ENCODE data around the gene RBM45. TPM values are rescaled to one million over a fixed set of nuclear protein-coding genes. Genes with fewer than 3 reads are reported as not detected.
"Not testable (repeated sequence)": the region's sequence is repeated elsewhere in the genome, so short reads cannot be mapped to it uniquely, and the experiment has no call there.

RBM45 gene
- total RNA-seq, 4 donors from 2014 or later, result 13.8 to 28.1 (median 22.8) TPM

DNA sequence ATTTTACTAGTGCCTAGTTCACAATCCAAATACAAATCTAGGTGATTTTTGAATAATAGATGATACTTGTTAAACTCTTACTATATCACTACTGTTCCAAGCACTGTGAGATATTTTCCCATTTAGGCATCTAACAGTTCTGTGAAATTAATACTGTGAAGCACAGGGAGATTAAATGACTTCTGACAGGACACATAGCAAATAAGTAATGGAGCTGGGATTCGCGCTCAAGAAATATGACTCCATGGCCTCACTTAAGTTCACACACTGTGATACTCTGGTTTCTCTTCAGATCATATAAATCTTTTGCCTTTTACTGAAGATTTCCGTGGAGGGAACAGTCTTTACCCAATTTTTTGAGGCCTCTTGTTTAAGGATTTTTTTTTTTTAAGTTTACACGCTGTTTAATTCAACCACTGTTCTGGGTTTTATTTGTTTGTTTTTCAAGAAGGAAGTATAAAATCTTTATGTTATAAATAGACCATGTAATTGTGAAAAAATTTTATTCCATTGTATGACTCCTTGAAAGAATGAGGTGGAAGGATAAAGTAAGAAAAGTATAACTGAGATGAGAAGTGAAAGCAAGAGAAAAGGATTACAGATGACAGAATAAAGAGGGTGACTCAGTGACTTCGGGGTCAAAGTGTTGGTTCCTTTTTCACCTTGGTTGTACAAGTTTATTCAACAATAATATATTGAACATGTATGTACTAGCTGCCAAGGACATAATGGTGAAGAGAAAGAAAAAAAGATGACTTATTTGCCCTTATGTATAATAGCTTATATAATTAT lies 30.2 kb downstream of the RBM45 start:
- Histone ChIP-seq H3K4me1 (no peaks in the 10 kb centered on the region), H3K9me3 (no peaks in the 10 kb centered on the region), H3K4me3 (no peak overlapping the region), H3K36me3 (no peaks in the 10 kb centered on the region), H3K27me3 (no peaks in the 10 kb centered on the region), H3K27ac (no peak overlapping the region)
- no peak for DNase-seq
- no peak for TF ChIP-seq POLR2A (IDR thresholded peaks at IDR 0.05)
- TF ChIP-seq, protein P1, sequence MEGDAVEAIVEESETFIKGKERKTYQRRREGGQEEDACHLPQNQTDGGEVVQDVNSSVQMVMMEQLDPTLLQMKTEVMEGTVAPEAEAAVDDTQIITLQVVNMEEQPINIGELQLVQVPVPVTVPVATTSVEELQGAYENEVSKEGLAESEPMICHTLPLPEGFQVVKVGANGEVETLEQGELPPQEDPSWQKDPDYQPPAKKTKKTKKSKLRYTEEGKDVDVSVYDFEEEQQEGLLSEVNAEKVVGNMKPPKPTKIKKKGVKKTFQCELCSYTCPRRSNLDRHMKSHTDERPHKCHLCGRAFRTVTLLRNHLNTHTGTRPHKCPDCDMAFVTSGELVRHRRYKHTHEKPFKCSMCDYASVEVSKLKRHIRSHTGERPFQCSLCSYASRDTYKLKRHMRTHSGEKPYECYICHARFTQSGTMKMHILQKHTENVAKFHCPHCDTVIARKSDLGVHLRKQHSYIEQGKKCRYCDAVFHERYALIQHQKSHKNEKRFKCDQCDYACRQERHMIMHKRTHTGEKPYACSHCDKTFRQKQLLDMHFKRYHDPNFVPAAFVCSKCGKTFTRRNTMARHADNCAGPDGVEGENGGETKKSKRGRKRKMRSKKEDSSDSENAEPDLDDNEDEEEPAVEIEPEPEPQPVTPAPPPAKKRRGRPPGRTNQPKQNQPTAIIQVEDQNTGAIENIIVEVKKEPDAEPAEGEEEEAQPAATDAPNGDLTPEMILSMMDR (IDR thresholded peaks at IDR 0.05), result no peak

DNA sequence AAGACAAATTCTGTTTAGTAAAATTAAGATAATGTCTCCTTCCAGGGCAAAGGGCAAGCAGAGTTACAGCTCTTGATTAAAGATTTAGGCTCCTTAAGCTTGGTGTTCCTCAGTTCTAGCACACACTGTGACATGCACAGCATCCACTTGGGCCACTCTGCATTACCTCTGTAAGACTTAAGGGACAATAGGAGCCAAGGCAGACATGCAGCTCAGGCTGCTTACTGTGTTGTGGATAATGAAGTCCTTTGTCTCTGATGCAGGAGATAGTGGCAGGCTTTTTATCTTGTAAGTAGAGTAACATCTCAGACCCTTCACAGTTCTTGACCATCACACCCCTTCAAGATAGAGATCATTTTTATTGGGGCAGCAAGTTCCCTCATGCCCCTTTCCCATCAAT lies 31.2 kb downstream of the RBM45 start:
- no peaks in the 10 kb centered on the region for H3K4me1 ChIP-seq
- H3K4me3 ChIP-seq, result no peak overlapping the region
- TF ChIP-seq, protein P1 (IDR thresholded peaks at IDR 0.05), result no peak
- no peak for TF ChIP-seq POLR2A (IDR thresholded peaks at IDR 0.05)
- no peaks in the 10 kb centered on the region for H3K9me3 ChIP-seq
- H3K36me3 ChIP-seq, result no peaks in the 10 kb centered on the region
- no peak overlapping the region for H3K27ac ChIP-seq
- H3K27me3 ChIP-seq, result no peaks in the 10 kb centered on the region
- DNase-seq, result no peak

DNA sequence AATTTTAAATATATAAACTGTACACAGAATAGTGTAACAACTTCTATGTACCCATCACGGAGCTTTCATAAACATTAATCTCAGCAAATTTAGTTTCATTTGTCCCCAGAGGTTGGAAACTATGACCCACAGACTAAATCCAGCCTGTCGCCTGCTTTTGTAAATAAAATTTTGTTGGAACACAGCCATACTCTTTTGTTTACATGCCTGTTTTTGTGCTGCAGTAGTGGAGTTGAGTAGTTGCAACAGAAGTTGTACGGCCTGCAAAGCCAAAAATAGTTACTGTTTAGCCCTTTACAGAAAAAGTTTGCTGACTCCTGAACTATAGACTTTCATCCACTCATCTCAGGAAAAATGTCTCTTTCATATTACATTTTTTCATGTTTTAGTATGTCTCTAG lies 39.8 kb downstream of the RBM45 start:
- no peak for DNase-seq
- Histone ChIP-seq H3K4me1 (peaks cover 0 to 28% (median 0%) of the 10 kb centered on the region in 4 donors), H3K27ac (peak overlapping the region in 1 of 4 donors; percentile 3), H3K27me3 (no peaks in the 10 kb centered on the region), H3K4me3 (no peak overlapping the region), H3K36me3 (no peaks in the 10 kb centered on the region), H3K9me3 (no peaks in the 10 kb centered on the region)
- no peak for TF ChIP-seq POLR2A (IDR thresholded peaks at IDR 0.05)
- TF ChIP-seq, protein P1 (IDR thresholded peaks at IDR 0.05), result no peak

DNA sequence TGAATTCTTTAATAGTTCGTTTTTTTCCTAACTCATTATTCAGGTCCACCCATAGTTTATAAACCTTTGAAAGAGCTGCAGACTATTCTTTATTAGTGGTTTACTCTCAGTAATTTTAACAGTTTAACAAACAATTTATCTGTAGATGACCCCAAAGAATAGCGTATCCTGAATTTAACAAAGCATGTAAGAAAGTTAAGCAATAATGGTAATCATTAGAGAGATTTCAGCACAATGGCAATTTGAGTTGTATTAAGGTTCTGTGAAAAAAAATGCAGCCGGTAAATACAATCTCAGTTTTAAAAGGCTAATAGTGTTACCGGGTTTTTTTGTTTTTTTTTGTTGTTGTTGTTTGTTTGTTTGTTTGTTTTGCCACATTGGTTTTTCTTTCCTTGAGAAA lies 40.3 kb downstream of the RBM45 start:
- Histone ChIP-seq H3K27me3 (no peaks in the 10 kb centered on the region), H3K36me3 (no peaks in the 10 kb centered on the region), H3K4me3 (no peak overlapping the region), H3K4me1 (peaks cover 0 to 28% (median 0%) of the 10 kb centered on the region in 4 donors), H3K9me3 (no peaks in the 10 kb centered on the region), H3K27ac (peak overlapping the region in 1 of 4 donors; percentile 3)
- TF ChIP-seq POLR2A (IDR thresholded peaks at IDR 0.05), result no peak
- TF ChIP-seq, protein P1 (IDR thresholded peaks at IDR 0.05), result no peak
- no peak for DNase-seq

DNA sequence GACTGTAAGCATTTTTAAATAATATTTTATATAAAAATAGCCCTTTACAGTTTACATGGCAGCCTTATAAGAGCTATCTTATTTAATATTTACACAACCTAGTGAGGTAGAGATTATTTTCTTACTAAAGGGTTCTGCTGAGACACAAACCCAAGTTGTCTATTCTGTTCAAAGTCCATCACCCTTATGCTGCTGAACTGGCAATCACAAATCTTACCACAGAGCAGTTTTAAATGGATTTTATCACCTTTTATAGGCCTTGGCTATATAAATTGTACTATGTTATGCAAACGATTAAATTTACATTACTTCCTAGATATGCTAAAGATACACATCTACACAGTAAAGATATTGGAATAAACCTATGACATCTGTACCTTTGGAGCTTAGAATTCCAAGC lies 40.7 kb downstream of the RBM45 start:
- no peak for DNase-seq
- no peak overlapping the region for H3K27ac ChIP-seq
- no peak for TF ChIP-seq POLR2A (IDR thresholded peaks at IDR 0.05)
- TF ChIP-seq, protein P1 (IDR thresholded peaks at IDR 0.05), result no peak

DNA sequence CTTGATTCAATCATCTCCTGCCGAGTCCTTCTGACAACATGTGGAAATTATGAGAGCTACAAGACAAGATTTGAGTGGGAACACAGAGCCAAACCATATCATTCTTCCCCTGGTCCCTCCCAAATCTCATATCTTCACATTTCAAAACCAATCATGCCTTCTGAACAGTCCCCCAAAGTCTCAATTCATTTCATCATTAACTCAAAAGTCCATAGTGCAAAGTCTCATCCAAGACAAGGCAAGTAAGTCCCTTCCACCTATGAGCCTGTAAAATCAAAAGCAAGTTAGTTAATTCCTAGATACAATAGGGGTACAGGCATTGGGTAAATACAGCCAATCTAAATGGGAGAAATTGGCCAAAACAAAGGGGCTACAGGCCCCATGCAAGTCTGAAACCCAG lies 41.6 kb downstream of the RBM45 start:
- Histone ChIP-seq H3K27ac (peak overlapping the region in 1 of 4 donors; percentile 64), H3K4me1 (peaks cover 0 to 28% (median 0%) of the 10 kb centered on the region in 4 donors)
- not testable (repeated sequence) for H3K4me3 ChIP-seq, H3K27me3 ChIP-seq, H3K36me3 ChIP-seq, DNase-seq, H3K9me3 ChIP-seq

More for the DNA sequence above, 40.7 kb downstream of the RBM45 start:
- H3K4me3 ChIP-seq, result no peak overlapping the region
- H3K9me3 ChIP-seq, result no peaks in the 10 kb centered on the region
- H3K27me3 ChIP-seq, result no peaks in the 10 kb centered on the region
- peaks cover 0 to 28% (median 0%) of the 10 kb centered on the region in 4 donors for H3K4me1 ChIP-seq
- no peaks in the 10 kb centered on the region for H3K36me3 ChIP-seq

Data from Peyer's patch (tissue), 4 donors.